Stimulated activated naive CD4-positive, alpha-beta T cell (primary cell): Measurements from ENCODE around the gene DBH.

Source experiments
- DNase-seq, 6 experiments: peaks; one replicate each; lab custom pipeline; 2025; lab: John Stamatoyannopoulos, UW

Gene DBH

DNA sequence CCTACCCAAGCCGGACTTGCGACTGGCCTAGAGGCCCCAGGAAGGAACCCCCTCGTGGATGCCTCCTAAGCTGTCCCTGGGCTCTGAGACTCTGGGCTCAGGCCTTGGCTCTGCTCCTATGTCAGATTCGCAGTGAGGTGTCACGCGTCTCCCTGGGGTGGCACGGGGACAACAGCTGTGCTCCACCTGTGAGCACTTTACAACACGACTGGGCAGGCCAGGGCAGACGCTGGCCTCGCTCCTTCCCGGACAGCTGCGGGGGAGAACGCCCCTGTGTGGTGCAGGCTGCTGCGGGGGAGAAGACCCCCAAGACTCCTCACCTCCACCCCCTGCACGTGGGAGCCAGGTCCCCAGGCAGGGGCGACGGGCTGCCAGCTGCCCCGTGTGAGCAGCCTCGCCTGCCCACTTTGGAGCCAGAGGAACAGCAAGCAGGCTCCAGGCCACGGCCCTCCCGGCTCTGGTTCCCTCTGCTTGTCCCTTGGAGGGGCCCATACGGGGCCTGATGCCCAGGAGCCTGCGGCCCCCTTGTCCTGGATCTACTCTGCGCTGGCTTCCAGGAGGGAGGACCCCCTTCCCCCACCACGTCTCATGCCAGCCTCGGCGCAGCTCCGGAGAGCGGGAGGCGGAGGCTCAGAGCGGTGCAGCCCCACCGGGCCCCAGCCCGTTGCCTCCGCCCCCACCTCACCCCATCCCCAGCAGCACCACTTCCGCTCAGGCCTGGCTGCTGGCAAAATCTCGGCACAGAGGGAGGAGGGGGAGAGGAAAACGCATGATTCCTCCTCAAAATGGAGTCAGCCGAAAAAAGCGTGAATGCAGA is 66.0 kb downstream of the DBH start:
- peak; percentile 55 to 85 (median 74) for DNase-seq

DNA sequence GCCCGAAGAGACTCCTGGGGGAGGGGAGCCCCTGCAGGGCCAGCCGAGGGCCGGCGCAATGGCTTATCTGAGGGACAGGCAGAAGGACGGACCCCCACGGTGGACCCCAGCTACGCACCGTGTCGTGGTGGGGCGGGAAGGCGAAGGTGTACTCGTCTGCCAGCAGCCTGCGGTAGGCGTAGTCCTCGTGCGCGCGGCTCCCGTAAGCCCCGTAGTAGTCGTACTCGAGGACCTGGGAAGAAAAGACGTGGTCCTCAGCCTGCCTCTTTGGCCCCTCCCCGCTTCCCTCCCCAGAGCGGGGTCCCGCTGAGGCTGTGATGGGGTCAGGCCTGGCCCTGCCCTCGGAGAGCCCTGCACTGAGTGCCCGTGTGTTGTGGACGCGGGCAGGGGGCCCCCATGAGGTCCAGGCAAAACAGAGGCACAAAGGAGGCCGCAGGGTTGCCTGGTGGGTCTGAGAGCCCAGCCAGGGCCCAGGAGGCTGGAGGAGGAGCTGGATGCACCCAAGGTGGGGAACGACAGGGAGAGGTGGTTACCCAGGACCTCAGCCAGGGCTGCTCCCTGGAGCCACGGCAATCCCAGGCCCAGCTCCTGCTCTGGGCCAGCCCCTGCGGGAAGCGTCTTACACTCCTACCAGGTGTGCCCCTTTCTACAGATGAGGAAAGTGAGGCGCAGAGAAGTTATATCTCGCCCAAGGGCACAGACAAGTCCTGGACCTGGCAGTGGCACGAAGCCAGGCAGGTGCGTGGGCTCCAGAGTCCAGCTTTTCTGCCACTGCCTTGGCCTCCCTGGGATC is 66.8 kb downstream of the DBH start:
- peak; percentile 22 to 84 (median 71) for DNase-seq

DNA sequence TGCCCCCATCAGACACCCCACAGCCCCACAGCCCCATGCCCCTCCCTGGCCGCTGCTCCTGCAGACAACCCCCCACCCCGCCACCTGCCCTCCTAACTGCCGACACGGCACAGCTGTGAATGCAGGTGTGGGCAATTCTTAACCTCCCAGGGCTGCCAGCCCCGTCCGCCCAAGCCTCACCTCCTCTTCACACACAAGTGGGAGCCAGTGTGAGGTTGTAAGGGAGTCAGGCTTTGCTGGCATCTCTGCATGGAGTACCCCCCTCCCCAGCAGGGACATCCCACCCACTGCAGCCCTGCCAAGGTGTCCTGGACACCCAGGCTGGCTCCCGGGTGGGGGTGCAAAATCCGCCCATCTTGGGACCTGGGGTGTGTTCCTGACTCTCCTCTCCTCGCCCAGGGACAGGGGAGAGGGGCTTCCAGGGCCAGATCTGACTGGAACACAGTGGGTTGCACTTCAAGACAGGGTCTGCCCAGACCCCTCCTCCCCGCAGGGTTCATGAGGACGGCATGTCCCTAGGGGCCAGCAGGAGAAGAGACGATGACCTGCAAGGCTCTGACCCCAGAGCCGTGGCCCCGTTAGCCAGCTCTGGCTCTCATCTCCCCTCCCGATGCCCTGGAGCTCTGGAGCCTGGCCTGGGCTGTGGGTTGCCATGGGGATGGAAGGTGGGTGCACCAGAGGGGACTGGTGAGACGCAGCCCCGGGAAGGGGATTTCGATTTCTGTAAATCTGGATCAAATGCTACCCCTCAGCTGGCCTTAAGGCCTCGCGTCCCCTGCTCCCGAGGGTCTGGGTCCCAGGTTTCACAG is 67.6 kb downstream of the DBH start:
- peak in 5 of 6 experiments; percentile 16 to 61 (median 35) for DNase-seq

DNA sequence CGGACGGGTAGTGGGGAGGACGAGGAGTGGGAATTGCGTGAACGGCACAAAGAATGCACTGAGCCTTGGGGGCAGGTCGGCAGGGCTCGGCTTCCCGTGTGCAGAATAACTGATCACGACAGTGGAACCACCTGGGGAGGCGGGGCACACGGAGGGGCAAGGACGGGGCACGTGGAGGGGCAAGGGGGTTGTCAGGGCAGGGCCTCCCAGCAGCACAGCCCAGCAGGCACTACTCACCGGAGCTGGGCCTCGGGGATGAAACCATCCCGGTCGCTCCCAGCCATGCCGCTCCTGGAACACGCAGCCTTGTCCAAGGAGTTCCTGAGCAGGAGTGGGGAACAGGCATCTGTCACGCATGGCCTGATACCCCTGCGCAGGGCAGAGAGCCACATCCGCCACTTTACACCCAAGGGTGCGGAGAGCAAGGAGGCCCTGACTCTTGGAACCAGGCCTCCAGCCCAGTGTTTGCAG is 68.6 kb downstream of the DBH start:
- DNase-seq: no peak

DNA sequence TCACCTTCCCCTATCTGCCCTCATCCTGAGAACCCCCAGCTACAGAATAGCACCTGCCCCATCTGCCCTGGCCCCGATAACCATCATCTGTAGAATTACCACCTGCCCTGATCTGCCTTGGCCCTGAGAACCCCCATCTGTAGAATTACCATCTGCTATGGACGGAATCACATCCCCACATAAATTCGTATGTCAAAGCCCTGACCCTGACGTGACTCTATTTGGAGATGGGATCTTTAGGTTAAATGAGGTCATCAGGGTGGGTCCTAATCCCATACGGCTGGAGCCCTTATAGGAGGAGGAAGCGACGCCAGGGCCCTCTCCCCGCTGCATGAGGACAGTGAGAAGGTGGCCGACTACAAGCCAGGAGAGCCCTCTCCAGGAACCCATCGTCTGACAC is 69.4 kb downstream of the DBH start:
- DNase-seq: no peak

DNA sequence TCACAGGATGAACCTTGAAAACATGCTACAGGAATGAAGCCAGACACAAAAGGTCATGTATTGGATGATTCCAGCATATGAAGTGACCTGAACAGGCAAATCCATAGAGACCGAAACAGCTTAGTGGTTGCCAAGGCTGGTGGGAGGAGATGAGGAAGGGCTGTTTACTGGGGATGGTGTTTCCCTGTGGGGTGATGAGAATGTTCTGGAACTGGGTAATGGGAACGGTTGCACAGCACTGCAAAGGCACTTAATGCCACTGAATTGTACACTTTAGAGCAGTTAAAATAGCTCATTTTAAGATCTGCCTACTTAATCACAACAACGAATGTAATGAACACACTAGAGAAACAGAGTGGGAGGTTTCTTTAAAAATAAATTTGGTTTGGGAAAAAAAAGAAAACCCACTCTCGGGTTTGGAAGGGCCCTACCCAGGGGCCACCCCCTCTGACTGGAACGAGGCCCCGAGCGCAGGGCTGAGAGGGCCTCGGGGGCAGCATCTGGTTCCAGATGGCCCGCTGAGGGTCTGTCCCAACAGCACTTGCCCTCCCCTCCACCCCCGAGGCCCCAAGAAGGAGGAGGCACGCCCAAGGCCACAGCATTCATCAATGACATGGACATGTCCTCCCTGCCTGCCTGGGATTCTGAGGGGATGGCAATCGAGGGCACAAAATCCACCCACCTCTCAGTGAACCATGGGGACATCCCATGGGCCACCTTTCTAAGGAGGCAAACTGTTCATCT is 70.3 kb downstream of the DBH start:
- no peak for DNase-seq

DNA sequence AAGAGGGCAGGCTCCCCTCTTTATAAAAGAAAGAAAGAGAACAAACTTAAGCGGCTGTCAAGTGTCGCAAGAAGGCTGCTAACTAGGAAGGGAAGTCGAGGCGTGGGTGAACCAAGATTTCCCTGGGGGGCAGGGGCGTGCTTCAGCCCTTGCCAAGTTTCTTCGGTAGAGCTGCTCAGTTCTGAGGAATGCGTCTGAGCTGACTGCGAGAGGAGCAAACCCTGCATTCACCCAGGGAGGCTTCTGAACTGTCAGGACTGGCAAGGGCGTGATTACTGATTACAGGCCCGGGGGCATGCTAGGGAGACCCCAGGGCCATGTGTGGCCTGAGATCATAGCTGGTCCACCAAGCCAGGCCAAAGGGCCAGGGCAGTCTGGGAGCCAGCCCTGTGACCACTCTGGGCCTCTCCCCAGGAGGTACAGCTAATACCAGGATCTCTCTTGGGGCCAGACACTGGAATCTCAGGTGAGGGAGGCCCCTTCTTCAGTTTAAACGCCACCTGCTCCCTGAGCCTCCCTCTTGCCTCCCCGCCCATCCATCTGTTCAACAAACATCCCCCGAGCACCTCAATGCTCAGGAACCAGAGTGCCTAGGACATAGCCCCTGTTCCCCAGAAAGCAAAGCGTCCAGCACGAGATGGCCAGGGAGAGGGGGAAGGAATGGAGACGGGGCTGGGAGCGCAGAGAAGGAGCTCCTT is 71.1 kb downstream of the DBH start:
- DNase-seq: no peak

DNA sequence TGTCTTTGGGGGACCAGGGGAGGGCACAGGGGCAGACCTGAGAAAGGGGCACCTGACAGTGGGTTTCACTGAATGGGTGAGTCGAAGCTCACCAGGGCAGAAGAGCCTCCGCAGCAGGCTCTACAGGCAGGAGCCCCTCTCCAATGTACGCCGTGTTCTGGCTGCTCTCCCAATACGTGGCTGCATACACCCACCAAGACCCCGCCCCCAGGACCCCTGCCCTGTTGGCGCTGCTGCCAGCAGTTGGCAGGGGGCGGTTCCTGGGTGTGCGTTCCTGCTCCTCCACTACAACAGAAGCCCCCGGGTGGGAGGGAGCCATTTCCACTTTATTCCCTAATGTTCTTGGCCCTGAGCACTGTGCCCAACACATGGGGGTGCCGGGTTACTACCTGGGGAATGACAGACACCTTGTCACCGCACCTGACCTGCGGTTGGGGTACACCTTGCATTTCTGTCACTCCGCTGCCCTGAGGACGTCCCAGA is 71.6 kb downstream of the DBH start:
- no peak for DNase-seq

DNA sequence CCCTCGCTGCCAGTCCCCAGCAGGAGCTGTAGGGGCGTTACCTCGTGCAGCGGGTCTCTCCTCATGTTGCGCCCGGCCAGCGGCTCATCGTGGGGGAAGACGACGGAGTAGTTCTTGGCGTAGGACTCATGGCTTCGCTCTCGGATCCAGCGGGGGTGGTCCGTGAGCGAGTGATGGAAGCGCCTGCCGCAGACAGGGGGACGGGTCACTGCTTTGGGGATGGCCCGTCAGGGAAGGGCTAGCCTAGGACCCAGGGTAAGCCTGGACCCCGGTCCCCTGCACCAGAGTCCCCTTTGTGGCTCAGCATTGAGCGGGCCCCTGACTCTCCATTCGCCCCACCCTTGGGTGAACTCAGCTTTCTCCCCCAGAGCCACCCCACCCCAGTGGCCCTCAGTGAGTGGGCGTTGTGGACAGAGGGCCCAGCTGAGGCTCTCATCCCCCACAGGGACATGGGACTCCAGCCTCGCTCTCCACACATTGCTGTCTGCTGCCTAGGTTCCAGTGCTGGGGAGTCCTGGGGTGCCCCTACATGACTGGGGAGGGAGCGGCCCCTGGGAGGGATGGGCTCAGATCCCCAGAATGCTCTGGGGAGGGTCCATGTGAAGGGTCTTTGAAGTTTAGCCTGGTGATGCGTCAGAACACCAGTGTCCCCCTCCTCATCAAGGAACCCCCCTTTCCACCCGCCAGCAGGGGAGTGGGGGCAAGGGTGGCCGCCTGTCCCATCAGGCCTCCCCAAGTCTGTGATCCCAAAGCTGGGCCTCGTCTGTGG is 72.3 kb downstream of the DBH start:
- DNase-seq: no peak
